HEK293 (cell line): Measurements from ENCODE around the gene MAML2.

ENCODE experiments used
- CTCF ChIA-PET: fragments of 350-600 bp; formaldehyde crosslinking; extraction: SDS; loops from one replicate; lab custom pipeline; 2021; ENCODE audit warnings: antibody characterized with exemption; lab: Yijun Ruan, JAX
- POLR2A ChIA-PET: fragments of 300-600 bp; formaldehyde crosslinking; extraction: SDS; loops from one replicate; lab custom pipeline; 2020; ENCODE audit warnings: antibody characterized with exemption, inconsistent platforms; lab: Yijun Ruan, JAX
- H3K27ac ChIP-seq: fragments of 200-500 bp; sonication (Bioruptor generic); 2 replicates; pipeline ENCODE4 v1.5.1; 2014; ENCODE audit warnings: low read depth, low read length, control low read depth, inconsistent platforms; ENCODE audit errors: extremely low read depth
- H3K36me3 ChIP-seq, 2 experiments: fragments of 200-500 bp in 1 of 2; sonication (Bioruptor generic) in 1 of 2; 1 replicate in 1 of 2; 2 replicates in 1 of 2; pipeline ENCODE4 v1.5.1; 2014 to 2017; ENCODE audit warnings: inconsistent platforms in 2 of 2, low read length in 2 of 2; ENCODE audit not compliant: control insufficient read depth in 2 of 2, insufficient read depth in 1 of 2
- H3K4me1 ChIP-seq: fragments of 200-500 bp; sonication (Bioruptor generic); 2 replicates; pipeline ENCODE4 v1.5.1; 2014; ENCODE audit warnings: mild to moderate bottlenecking, low read length, inconsistent platforms; ENCODE audit not compliant: control insufficient read depth, insufficient read depth
- H3K4me3 ChIP-seq: 2 replicates; pipeline ENCODE4 v1.5.1; 2011; ENCODE audit warnings: low read depth, mild to moderate bottlenecking, control low read depth, low read length, moderate library complexity
- H3K9me3 ChIP-seq: fragments of 200-500 bp; sonication (Bioruptor generic); 2 replicates; pipeline ENCODE4 v1.5.1; 2014; ENCODE audit warnings: low read depth, low read length, inconsistent platforms; ENCODE audit not compliant: control insufficient read depth, insufficient read depth
- PRDM6 ChIP-seq: fragments of 450-650 bp; formaldehyde crosslinking; IDR thresholded peaks from 2 replicates; pipeline ENCODE4 v1.5.1; 2017; ENCODE audit warnings: missing biosample characterization, missing genetic modification characterization
- TRIM28 ChIP-seq: IDR thresholded peaks from 2 replicates; pipeline ENCODE4 v1.6.1; 2011; ENCODE audit warnings: low read length, control low read depth, borderline replicate concordance
- ZBTB17 ChIP-seq: fragments of 450-650 bp; formaldehyde crosslinking; IDR thresholded peaks from 2 replicates; pipeline ENCODE4 v1.5.1; 2016; ENCODE audit warnings: missing biosample characterization, missing genetic modification characterization
- ZFHX2 ChIP-seq: fragments of 450-650 bp; formaldehyde crosslinking; conservative IDR thresholded peaks from 2 replicates; pipeline ENCODE4 v1.5.1; 2016; ENCODE audit warnings: missing biosample characterization, missing genetic modification characterization
- ZNF133 ChIP-seq: fragments of 450-650 bp; formaldehyde crosslinking; IDR thresholded peaks from 2 replicates; pipeline ENCODE4 v1.5.1; 2016; ENCODE audit warnings: missing biosample characterization, missing genetic modification characterization
- ZNF138 ChIP-seq: fragments of 450-650 bp; formaldehyde crosslinking; IDR thresholded peaks from 2 replicates; pipeline ENCODE4 v1.5.1; 2016; ENCODE audit warnings: missing biosample characterization, missing genetic modification characterization, borderline replicate concordance
- ZNF146 ChIP-seq: fragments of 450-650 bp; formaldehyde crosslinking; IDR thresholded peaks from 2 replicates; pipeline ENCODE4 v1.5.1; 2016; ENCODE audit warnings: missing biosample characterization, missing genetic modification characterization
- ZNF394 ChIP-seq: fragments of 450-650 bp; formaldehyde crosslinking; IDR thresholded peaks from 2 replicates; pipeline ENCODE4 v1.5.1; 2016; ENCODE audit warnings: missing biosample characterization, missing genetic modification characterization, mild to moderate bottlenecking, moderate library complexity, borderline replicate concordance
- ZNF423 ChIP-seq: fragments of 450-650 bp; formaldehyde crosslinking; IDR thresholded peaks from 2 replicates; pipeline ENCODE4 v1.5.1; 2016; ENCODE audit warnings: missing biosample characterization, missing genetic modification characterization
- ZNF48 ChIP-seq: fragments of 450-650 bp; formaldehyde crosslinking; IDR thresholded peaks from 2 replicates; pipeline ENCODE4 v1.5.1; 2016; ENCODE audit warnings: missing biosample characterization, missing genetic modification characterization
- ZNF544 ChIP-seq: fragments of 450-650 bp; formaldehyde crosslinking; IDR thresholded peaks from 2 replicates; pipeline ENCODE4 v1.5.0; 2017; ENCODE audit warnings: missing biosample characterization, missing genetic modification characterization
- ZSCAN18 ChIP-seq: fragments of 450-650 bp; formaldehyde crosslinking; IDR thresholded peaks from 2 replicates; pipeline ENCODE4 v1.5.1; 2016; ENCODE audit warnings: missing biosample characterization, missing genetic modification characterization
- ZSCAN4 ChIP-seq: fragments of 450-650 bp; formaldehyde crosslinking; IDR thresholded peaks from 2 replicates; pipeline ENCODE4 v1.5.1; 2017; ENCODE audit warnings: missing biosample characterization, missing genetic modification characterization
- TF ChIP-seq, protein P1 (sequence below): fragments of 450-650 bp; IDR thresholded peaks from 2 replicates; pipeline ENCODE4 v1.5.1; 2018; ENCODE audit warnings: missing biosample characterization, mild to moderate bottlenecking, missing genetic modification characterization
- TF ChIP-seq, protein P2 (sequence below): fragments of 450-650 bp; formaldehyde crosslinking; IDR thresholded peaks from 2 replicates; pipeline ENCODE4 v1.5.1; 2016; ENCODE audit warnings: missing biosample characterization, missing genetic modification characterization

MAML2 gene

DNA sequence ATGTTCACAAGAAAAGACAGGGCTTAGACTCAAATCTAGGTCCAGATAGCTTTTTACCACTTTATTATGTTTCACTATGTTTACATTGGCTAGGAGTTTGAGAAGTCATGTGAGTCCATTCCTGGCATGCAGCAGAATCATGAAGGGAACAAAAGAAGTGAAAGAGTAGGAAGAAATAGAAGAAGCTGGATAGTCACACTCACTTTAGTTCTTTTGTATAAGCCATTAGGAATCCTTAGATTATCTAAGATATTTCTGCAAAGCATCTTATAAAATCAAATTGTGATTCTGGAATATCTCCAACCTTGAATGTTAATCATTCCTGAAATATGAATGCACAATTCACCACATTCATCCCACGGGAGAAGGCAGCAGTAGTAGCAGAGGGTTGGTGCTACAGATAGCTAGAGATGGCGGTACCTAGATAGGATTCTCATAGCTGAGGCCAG, 31.9 kb downstream of the MAML2 start:
- Histone ChIP-seq H3K9me3 (no peaks in the 10 kb centered on the region), H3K36me3 (no peaks in the 10 kb centered on the region), H3K27ac (no peak overlapping the region), H3K4me3 (no peak overlapping the region), H3K4me1 (peaks cover 12% of the 10 kb centered on the region)
- TF ChIP-seq ZNF48 (tag by site-specific recombination) (no peak), TRIM28 (0 out of 2 replicates have a peak, but pooled peaks have one; percentile 31), ZNF133 (tag by site-specific recombination) (no peak), PRDM6 (peak; percentile 80), ZBTB17 (tag by site-specific recombination) (peak; percentile 37; the same call in 1 of the 2 replicates), ZNF146 (peak; percentile 54; the same call in 1 of the 2 replicates)
- TF ChIP-seq, protein P1, sequence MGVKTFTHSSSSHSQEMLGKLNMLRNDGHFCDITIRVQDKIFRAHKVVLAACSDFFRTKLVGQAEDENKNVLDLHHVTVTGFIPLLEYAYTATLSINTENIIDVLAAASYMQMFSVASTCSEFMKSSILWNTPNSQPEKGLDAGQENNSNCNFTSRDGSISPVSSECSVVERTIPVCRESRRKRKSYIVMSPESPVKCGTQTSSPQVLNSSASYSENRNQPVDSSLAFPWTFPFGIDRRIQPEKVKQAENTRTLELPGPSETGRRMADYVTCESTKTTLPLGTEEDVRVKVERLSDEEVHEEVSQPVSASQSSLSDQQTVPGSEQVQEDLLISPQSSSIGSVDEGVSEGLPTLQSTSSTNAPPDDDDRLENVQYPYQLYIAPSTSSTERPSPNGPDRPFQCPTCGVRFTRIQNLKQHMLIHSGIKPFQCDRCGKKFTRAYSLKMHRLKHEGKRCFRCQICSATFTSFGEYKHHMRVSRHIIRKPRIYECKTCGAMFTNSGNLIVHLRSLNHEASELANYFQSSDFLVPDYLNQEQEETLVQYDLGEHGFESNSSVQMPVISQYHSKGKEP (tag by site-specific recombination): peak; percentile 69; the same call in 1 of the 2 replicates
- POLR2A ChIA-PET: interaction anchor here (0.9 kb wide), 1 partner anchor 521 kb away, joined by 3 read pairs; the partner anchor contains the start of gene FAM76B
- CTCF ChIA-PET: interaction anchor here (1.0 to 1.4 kb wide), 3 partner anchors 11 to 32 kb away, joined by 3 to 5 read pairs (median 5); partner anchors contain the start of gene MAML2

DNA sequence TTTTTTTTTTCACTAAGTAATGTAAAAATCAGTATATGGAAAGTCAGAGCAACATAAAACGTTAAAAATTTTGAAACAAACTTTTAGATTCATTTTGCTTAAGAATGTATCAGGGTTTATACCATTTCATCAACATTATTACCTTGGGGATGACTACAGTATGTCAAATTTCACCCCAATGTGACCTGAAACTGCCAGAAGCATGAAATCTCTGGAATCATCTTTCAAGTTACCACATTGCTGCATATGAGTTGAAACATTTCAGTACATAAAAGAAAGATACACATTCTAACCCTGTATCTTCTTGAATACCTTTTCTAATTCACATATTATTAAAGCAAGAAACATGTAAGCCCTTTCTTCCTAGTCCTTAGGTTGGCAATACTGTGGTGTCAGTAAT, 32.8 kb downstream of the MAML2 start:
- H3K36me3 ChIP-seq: no peaks in the 10 kb centered on the region
- H3K4me1 ChIP-seq: peaks cover 13% of the 10 kb centered on the region
- TF ChIP-seq ZNF423 (no peak), ZSCAN4 (tag by site-specific recombination) (no peak), ZNF138 (tag by site-specific recombination) (no peak), ZNF544 (no peak), ZNF394 (tag by site-specific recombination) (no peak)
- TF ChIP-seq, protein P2, sequence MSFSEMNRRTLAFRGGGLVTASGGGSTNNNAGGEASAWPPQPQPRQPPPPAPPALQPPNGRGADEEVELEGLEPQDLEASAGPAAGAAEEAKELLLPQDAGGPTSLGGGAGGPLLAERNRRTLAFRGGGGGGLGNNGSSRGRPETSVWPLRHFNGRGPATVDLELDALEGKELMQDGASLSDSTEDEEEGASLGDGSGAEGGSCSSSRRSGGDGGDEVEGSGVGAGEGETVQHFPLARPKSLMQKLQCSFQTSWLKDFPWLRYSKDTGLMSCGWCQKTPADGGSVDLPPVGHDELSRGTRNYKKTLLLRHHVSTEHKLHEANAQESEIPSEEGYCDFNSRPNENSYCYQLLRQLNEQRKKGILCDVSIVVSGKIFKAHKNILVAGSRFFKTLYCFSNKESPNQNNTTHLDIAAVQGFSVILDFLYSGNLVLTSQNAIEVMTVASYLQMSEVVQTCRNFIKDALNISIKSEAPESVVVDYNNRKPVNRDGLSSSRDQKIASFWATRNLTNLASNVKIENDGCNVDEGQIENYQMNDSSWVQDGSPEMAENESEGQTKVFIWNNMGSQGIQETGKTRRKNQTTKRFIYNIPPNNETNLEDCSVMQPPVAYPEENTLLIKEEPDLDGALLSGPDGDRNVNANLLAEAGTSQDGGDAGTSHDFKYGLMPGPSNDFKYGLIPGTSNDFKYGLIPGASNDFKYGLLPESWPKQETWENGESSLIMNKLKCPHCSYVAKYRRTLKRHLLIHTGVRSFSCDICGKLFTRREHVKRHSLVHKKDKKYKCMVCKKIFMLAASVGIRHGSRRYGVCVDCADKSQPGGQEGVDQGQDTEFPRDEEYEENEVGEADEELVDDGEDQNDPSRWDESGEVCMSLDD (tag by site-specific recombination): no peak
- no peaks in the 10 kb centered on the region for H3K9me3 ChIP-seq
- H3K27ac ChIP-seq: no peak overlapping the region
- ChIA-PET CTCF (interaction anchor here (0.6 to 1.4 kb wide), 4 partner anchors 9 to 398 kb away, joined by 3 to 5 read pairs (median 4); partner anchors contain the start of gene MAML2), POLR2A (no interaction called here)
- no peak overlapping the region for H3K4me3 ChIP-seq

DNA sequence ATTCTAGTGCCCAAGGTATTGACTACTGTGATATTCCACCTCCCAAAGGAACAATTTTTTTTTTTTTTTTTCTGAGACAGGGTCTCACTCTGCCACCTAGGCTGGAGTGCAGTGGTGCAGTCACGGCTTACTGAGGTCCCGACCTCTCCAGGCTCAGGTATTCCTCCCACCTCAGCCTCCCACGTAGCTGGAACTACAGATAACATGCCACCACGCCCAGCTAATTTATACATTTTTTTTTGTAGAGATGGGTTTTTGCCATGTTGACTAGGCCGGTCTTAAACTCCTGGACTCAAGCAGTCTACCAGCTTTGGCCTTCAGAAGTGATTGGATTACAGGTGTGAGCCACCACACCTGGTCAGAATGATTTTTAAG, 33.4 kb downstream of the MAML2 start:
- H3K36me3 ChIP-seq: no peaks in the 10 kb centered on the region
- H3K27ac ChIP-seq: no peak overlapping the region
- ChIA-PET POLR2A (no interaction called here), CTCF (interaction anchor here (0.6 to 1.4 kb wide), 4 partner anchors 10 to 398 kb away, joined by 3 to 5 read pairs (median 4); partner anchors contain the start of gene MAML2)
- no peaks in the 10 kb centered on the region for H3K9me3 ChIP-seq
- H3K4me1 ChIP-seq: peaks cover 13% of the 10 kb centered on the region
- no peak overlapping the region for H3K4me3 ChIP-seq
- 0 out of 2 replicates have a peak, but pooled peaks have one; percentile 11 for TF ChIP-seq ZFHX2 (tag by site-specific recombination)
- no peak for TF ChIP-seq ZSCAN18
- TF ChIP-seq, all 188 proteins: peak for 1
